SK-N-MC (cell line): Measurements from ENCODE around the gene SEC22B.
"Not testable (repeated sequence)": the region's sequence is repeated elsewhere in the genome, so short reads cannot be mapped to it uniquely, and the experiment has no call there.

Source experiments
- DNase-seq: peaks from one replicate; pipeline ENCODE4 v3.0.0-alpha.2; 2011; ENCODE audit warnings: low read depth, low spot score
- H3K27ac ChIP-seq: fragments of 200-600 bp; sonication (generic); 2 replicates; pipeline ENCODE4 v1.5.1; 2016; ENCODE audit warnings: mixed run types
- H3K36me3 ChIP-seq: fragments of 200-600 bp; sonication (generic); 2 replicates; pipeline ENCODE4 v1.6.1; 2017; ENCODE audit warnings: antibody characterized with exemption, low read length, mixed read lengths; ENCODE audit not compliant: insufficient read depth
- H3K4me3 ChIP-seq: fragments of 200-600 bp; sonication (generic); 2 replicates; pipeline ENCODE4 v1.5.1; 2016
- H3K9ac ChIP-seq: fragments of 200-600 bp; sonication (generic); 2 replicates; pipeline ENCODE4 v1.8.0; 2017; ENCODE audit warnings: mixed run types, mixed read lengths; ENCODE audit not compliant: insufficient read length
- H3K9me3 ChIP-seq: fragments of 200-600 bp; sonication (generic); 2 replicates; pipeline ENCODE4 v1.6.1; 2017; ENCODE audit warnings: low read depth, mild to moderate bottlenecking, antibody characterized with exemption, low read length, moderate library complexity, mixed read lengths

The SEC22B gene

DNA sequence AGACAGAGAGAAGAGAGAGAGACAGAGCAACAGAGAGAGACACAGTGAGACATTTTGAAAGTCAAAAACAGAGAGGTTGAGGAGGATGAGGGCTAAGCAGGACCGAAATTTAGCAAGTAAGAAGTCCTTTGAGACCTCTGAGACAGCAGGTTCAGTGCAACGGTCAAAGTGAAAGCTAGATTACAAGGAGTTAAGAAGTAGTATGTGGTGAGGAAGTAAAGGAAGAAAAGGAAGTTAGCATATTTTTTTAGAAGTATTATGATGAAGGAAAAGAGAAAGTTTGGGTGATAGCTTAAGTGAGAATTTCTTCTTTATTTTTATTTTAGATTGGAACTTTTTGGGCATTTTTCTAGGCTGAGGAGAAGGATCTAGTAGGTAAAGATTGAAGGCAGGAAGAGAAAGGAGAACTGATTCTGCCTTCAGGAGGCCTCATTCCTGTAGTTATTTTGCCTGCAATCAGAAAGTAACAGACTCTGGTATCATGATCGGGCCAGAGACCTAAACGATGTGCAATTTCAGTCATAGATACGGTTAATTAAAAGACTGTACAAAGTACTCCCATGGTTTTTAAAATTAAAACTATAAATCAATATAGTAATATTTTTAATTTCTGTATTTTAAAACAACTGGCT, 53.9 kb downstream of the SEC22B start:
- not testable (repeated sequence) for H3K36me3 ChIP-seq, H3K9ac ChIP-seq, H3K27ac ChIP-seq, DNase-seq, H3K4me3 ChIP-seq, H3K9me3 ChIP-seq

DNA sequence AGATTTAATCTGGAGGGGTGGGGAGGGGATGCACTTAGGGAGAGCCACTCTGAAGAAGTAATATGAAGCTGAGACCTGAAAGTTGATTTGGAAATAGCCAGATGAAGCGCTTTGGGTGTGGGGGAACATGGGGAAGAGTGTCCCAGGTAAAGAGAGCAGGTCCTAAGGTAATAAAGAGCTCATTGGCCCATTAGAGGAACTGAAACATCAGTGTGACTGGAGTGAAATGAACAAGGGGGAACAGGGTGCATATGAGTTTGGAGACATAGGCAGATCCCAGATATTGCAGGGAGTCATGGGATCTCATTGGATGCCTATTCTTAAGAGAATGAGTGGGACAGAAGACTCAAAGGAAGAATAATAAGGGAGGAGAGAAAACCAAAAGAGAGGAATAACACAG, 54.5 kb downstream of the SEC22B start:
- not testable (repeated sequence) for H3K9ac ChIP-seq, H3K4me3 ChIP-seq, H3K9me3 ChIP-seq, DNase-seq, H3K36me3 ChIP-seq, H3K27ac ChIP-seq

DNA sequence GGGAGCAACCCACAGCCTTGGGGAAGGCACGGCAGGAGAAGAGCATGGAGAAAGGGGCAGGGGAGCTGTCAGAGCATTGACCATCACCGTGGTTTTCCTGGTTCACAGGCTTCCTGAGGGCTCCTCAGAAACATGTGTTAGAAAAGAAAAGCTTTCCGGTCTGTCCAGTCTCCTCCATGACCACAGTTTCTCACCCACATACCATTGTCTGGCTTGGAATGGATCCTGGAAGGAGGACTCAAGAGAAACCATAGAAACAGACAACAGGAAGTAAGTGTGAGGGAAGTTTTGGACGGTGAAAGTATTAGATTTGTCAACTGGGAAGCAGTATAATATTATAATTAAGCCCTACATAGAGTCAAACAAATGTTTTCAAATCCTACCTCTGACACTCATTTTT, 55.8 kb downstream of the SEC22B start:
- H3K9me3 ChIP-seq, H3K4me3 ChIP-seq, H3K27ac ChIP-seq, H3K36me3 ChIP-seq, DNase-seq, H3K9ac ChIP-seq: not testable (repeated sequence)

DNA sequence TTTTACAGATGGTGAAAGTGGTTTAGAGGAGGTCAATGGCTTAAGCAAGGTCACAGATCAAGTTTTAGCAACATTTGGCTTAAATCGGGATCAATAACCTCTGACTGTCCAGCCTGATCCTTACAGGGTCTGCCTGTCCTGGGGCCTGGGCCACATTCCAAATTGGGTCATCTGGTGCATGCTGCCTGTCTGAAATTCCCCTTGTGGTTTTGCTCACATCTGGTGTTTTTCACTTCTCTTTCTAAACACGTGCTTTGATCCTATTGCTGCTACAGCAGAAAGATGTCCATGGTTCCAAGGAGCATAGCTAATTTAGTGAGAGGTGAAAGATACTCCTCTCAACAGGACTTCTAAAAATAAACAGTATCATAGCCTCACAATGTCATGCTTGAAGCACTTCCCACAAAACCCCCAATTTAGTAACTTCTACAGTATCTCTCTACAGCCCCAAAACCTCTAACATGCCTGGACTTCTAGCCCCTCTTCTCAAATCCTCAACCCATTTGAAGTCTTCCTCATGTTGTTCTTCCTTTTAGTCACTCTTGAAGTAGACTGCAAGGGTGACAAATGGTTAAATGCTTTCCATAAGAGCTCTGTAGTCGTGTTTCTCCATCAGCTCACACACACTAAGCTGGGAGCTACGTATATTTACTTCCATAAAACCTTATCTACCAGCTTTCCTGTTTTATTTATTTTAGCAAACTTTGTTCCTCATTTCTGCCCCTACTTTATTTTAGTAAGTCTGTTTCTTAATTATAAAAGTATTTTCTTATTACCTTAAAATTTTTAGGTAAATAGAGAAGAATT, 58.7 kb downstream of the SEC22B start:
- H3K4me3 ChIP-seq, H3K9ac ChIP-seq, H3K36me3 ChIP-seq, H3K27ac ChIP-seq, DNase-seq, H3K9me3 ChIP-seq: not testable (repeated sequence)

DNA sequence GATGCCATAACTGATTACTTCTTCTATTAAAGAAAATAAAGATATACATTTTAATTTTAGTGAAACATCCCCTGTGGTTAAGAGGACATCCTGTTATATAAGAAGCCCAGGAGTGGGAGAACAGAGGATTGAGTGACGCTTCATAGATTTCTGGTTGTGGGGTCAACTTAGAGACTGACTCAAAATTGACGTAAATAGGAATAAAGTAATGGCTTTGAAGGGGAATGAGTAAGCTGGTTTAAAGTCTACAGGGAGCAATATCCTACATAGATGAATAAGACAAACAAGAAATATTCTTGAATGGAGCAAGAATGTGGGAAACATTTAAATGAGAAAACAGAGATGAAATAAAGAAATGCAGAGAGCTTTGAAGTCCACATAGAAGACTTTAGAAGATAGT, 60.2 kb downstream of the SEC22B start:
- H3K36me3 ChIP-seq, H3K9ac ChIP-seq, H3K27ac ChIP-seq, H3K9me3 ChIP-seq, H3K4me3 ChIP-seq, DNase-seq: not testable (repeated sequence)

DNA sequence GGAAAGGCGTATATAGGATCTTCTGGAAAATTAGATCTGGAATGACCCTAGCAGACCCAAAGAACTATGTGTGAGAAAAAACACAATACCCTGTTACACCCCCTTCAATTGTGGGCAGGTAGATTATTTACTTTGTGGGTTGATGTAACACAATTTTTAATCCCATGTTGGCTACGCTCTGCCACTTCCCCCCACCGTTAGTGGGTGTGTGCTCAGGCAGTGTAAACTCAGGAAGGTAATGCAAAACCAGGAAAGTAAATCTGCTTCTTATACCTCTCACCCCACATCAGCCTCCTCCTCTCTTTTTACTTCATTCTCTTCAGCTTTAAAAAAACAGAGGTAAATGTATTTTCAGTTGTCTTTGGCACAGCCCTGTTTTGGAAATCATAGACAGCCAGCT, 63.2 kb downstream of the SEC22B start:
- not testable (repeated sequence) for H3K9ac ChIP-seq, DNase-seq, H3K4me3 ChIP-seq, H3K9me3 ChIP-seq, H3K36me3 ChIP-seq, H3K27ac ChIP-seq

DNA sequence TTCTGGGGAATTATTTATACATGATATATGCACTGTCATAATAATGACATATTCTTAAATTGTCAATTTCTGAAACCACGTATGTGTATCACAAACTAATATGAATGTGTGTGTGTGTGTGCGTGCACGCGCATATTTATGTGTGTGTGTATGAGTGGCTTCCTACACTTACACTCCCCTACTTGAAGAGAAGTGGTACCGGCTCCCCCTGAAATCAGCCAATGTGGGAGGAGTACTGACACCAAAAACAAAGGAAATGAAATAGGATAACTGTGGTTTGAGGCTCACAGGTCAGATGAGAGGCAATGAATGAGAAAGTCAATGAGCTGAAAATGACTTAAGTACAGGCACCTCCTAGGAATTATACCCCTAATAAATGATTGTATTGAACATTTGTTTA, 64.1 kb downstream of the SEC22B start:
- DNase-seq, H3K9ac ChIP-seq, H3K4me3 ChIP-seq, H3K27ac ChIP-seq, H3K36me3 ChIP-seq, H3K9me3 ChIP-seq: not testable (repeated sequence)

DNA sequence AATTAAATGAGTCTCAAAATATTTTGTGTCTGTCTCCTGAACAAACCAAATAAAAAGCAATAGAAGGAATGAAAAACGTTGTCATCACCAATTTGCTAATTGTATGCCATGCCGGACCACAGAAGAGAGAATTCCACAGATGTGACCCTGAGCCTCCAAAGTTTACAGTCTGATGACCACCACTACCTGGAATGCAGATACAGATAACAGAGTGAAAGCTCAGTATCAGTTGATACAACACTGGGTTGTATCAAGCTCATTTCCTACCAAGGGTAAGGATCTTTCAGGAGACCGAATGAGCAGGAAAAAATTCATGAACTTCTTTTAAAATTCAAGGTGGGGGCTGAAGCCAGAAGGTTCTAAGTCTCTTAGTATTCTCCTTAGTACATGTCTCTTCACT, 64.5 kb downstream of the SEC22B start:
- not testable (repeated sequence) for H3K27ac ChIP-seq, H3K9me3 ChIP-seq, H3K36me3 ChIP-seq, H3K9ac ChIP-seq, DNase-seq, H3K4me3 ChIP-seq

DNA sequence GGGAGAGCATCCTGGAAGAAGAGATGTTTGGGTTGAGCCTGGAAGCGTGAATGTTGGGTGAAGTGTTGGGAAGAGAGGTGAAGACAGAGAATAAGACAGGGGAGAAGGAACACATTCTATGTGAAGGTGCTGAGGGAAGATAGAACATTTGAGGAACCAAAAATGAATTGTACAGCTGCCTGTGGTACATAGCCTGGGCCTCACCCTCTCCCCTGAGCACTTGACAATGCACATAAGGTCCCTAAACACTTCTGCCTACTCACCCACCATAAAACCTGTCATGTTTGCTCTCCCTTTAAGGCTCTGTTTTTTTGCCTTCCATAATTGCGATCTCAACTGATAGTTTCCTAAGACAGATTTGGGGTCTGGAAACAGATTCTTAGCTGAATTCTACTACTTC, 65.3 kb downstream of the SEC22B start:
- not testable (repeated sequence) for H3K4me3 ChIP-seq, H3K9me3 ChIP-seq, H3K27ac ChIP-seq, H3K9ac ChIP-seq, DNase-seq, H3K36me3 ChIP-seq

DNA sequence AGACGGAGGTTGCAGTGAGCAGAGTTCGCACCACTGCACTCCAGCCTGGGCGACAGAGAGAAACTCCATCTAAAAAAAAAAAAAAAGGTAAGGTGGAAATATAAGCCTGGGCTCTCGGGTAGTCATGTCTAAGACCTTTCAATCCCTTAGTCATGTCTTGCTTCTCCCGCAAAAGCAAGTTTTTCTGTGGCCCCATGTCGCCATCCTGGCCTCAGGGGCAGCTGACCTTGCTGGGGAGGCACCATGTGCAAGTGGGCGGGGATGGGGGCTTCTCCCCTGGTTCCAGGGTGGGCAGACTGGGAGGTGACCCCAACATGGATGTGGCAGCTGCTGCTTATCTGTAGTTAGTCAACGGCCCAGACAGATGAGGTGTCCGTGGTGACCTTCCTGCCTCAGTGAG, 66.7 kb downstream of the SEC22B start:
- not testable (repeated sequence) for H3K27ac ChIP-seq, H3K9me3 ChIP-seq, H3K36me3 ChIP-seq, H3K4me3 ChIP-seq, H3K9ac ChIP-seq, DNase-seq

DNA sequence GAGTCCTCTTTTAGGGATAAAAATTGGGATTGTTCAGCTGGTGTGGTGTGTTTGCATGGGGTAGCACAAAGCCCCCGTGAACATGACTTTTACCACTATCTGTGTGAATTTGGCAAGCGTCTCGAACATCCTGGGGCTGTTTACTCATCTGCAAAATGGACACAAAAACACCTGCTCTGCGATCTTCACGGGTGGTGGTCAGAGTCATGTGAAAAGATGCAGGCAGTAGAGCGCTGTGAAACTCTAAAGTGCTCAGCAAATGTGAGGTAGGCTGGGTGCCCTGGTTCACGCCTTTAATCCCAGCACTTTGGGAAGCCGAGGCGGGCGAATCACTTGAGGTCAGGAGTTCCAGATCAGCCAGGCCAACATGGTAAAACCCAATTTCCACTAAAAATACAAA, 67.1 kb downstream of the SEC22B start:
- not testable (repeated sequence) for DNase-seq, H3K27ac ChIP-seq, H3K4me3 ChIP-seq, H3K36me3 ChIP-seq, H3K9ac ChIP-seq, H3K9me3 ChIP-seq

DNA sequence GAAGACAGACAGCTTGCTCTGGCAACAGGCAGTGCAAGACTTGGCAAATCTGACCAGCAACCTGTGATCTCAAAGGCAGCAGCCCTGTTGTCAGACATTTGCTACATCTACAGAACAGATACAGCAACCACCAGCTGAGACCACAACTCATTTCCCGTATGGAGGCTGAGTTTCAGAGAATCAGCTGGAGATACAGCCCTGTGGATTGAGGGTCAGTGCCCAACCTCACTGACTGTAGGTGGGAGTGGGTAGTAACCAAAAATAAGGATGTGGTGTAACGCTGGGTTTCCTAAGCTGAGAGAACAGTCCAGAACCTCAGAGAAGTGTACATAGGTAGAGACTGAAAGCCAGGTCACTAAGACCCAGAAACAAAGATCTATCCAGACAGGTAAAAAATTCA, 71.0 kb downstream of the SEC22B start:
- H3K36me3 ChIP-seq, H3K9me3 ChIP-seq, DNase-seq, H3K9ac ChIP-seq, H3K4me3 ChIP-seq, H3K27ac ChIP-seq: not testable (repeated sequence)

DNA sequence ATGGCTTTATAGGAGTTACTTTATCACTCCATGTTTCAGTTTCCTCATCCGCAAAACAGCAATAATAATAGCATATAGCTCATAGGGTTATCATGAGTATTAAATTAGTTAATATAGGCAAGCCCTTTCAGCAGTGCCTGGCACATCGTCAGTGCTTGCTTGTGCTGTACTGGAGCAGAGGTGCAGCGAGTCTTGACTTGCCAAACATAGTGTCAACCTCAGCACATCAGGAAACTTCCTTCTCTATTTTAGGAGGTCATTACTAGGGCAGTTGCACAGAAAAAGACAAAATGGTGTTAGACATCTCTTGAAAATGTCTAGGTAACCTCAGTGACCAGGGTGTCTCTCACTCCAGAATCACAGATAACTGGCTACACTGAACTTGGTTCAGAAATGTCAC, 72.6 kb downstream of the SEC22B start:
- H3K27ac ChIP-seq, H3K9me3 ChIP-seq, DNase-seq, H3K9ac ChIP-seq, H3K36me3 ChIP-seq, H3K4me3 ChIP-seq: not testable (repeated sequence)

DNA sequence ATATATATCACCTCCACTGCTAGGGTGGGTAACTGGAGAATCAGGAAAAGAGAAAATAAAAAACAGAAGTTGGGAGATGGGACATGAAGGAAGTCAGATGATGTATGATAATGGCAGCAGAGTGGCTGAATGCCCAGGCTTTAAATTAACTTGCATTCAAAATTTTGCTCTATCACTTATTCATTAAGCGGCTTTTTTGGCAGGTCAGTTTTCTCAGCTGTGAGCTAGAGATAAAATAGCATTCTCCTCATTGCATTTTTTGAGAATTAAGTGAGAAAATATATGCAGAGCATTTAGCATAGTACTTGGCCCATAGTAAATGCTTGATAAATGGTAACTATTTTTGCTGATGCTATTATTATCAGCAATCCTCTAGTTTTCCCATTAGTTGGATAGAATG, 74.7 kb downstream of the SEC22B start:
- not testable (repeated sequence) for H3K9me3 ChIP-seq, H3K9ac ChIP-seq, H3K27ac ChIP-seq, H3K36me3 ChIP-seq, DNase-seq, H3K4me3 ChIP-seq
